ENCODE results near the gene CCDC88B. TPM values are rescaled to one million over a fixed set of nuclear protein-coding genes. Genes with fewer than 3 reads are reported as not detected.
A peak's percentile ranks its signal among the peaks of the same experiment; 100 is the strongest.

Gene CCDC88B
- total and polyA plus RNA-seq, 9 of the 15 experiments (the other 6 are each of a cell fraction or from before 2014, with no cell fraction given): 0.13 to 18.1 (median 7.9) TPM

DNA sequence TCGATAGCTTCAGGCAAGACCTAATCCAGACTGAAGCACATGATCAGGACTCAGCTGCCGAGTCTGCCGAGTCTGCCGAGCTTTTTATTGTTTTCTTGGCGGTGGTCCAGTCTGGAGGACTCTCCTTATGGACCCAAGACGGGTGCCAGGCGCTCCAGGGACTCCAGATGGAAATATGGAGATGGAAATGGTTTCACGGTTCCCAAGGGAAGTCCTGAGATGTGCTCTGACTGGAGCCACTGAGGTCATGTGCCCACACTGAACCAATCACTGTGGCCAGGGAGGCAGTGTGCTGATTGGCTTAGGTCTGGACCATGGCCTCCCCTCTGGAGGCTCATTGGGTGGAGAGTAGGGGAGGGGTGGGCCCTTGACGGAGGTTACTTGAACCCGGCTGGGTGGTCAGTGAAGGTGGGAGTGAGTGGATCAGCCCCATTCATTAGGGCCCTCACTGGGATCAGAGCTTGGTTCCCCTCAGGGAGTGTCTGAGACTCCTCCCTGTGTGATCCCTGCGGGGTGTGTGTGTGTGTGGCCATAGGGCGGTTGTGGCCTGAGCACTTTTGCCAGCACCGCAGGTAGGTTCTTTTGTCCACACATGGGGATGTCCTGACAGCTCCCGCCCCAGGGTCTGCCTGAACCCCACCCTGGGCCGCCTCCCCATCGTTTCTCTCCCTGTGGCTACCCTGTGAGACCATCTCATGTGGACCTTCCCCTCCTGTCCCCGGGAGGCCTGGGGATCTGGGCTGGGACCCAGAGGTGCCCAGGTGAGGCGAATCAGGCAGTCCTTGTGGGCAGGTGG is 33.0 kb downstream of the CCDC88B start (continued):
- TF ChIP-seq, protein P1, sequence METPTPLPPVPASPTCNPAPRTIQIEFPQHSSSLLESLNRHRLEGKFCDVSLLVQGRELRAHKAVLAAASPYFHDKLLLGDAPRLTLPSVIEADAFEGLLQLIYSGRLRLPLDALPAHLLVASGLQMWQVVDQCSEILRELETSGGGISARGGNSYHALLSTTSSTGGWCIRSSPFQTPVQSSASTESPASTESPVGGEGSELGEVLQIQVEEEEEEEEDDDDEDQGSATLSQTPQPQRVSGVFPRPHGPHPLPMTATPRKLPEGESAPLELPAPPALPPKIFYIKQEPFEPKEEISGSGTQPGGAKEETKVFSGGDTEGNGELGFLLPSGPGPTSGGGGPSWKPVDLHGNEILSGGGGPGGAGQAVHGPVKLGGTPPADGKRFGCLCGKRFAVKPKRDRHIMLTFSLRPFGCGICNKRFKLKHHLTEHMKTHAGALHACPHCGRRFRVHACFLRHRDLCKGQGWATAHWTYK (CRISPR knock-in tag; IDR thresholded peaks at IDR 0.05): no peak
- TF ChIP-seq, protein P2, sequence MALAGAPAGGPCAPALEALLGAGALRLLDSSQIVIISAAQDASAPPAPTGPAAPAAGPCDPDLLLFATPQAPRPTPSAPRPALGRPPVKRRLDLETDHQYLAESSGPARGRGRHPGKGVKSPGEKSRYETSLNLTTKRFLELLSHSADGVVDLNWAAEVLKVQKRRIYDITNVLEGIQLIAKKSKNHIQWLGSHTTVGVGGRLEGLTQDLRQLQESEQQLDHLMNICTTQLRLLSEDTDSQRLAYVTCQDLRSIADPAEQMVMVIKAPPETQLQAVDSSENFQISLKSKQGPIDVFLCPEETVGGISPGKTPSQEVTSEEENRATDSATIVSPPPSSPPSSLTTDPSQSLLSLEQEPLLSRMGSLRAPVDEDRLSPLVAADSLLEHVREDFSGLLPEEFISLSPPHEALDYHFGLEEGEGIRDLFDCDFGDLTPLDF (CRISPR knock-in tag; IDR thresholded peaks at IDR 0.05): no peak
- TF ChIP-seq SMAD2 (IDR thresholded peaks at IDR 0.05; ENCODE audit: low read depth, low read length) (no peak), NR2C2 (CRISPR knock-in tag; IDR thresholded peaks at IDR 0.05) (no peak), NR2C2 (tag; IDR thresholded peaks at IDR 0.05) (no peak), HCFC1 (IDR thresholded peaks at IDR 0.05; ENCODE audit: low read depth, low read length) (no peak), CHD1 (IDR thresholded peaks at IDR 0.05; ENCODE audit: low read length) (no peak), TFAM (CRISPR knock-in tag; conservative IDR thresholded peaks at IDR 0.05) (no peak), CCNT2 (IDR thresholded peaks at IDR 0.05; ENCODE audit: borderline replicate concordance, extremely low read depth, insufficient read length, low read depth, low read length) (no peak), SMARCC2 (IDR thresholded peaks at IDR 0.05; ENCODE audit: low read depth) (no peak), POU5F1 (IDR thresholded peaks at IDR 0.05; ENCODE audit: borderline replicate concordance, low read depth, low read length, partially characterized antibody) (no peak), RB1 (IDR thresholded peaks at IDR 0.05; ENCODE audit: low read depth) (no peak), DIDO1 (tag; IDR thresholded peaks at IDR 0.05; ENCODE audit: low read depth) (no peak)
- TF ChIP-seq, protein P3, sequence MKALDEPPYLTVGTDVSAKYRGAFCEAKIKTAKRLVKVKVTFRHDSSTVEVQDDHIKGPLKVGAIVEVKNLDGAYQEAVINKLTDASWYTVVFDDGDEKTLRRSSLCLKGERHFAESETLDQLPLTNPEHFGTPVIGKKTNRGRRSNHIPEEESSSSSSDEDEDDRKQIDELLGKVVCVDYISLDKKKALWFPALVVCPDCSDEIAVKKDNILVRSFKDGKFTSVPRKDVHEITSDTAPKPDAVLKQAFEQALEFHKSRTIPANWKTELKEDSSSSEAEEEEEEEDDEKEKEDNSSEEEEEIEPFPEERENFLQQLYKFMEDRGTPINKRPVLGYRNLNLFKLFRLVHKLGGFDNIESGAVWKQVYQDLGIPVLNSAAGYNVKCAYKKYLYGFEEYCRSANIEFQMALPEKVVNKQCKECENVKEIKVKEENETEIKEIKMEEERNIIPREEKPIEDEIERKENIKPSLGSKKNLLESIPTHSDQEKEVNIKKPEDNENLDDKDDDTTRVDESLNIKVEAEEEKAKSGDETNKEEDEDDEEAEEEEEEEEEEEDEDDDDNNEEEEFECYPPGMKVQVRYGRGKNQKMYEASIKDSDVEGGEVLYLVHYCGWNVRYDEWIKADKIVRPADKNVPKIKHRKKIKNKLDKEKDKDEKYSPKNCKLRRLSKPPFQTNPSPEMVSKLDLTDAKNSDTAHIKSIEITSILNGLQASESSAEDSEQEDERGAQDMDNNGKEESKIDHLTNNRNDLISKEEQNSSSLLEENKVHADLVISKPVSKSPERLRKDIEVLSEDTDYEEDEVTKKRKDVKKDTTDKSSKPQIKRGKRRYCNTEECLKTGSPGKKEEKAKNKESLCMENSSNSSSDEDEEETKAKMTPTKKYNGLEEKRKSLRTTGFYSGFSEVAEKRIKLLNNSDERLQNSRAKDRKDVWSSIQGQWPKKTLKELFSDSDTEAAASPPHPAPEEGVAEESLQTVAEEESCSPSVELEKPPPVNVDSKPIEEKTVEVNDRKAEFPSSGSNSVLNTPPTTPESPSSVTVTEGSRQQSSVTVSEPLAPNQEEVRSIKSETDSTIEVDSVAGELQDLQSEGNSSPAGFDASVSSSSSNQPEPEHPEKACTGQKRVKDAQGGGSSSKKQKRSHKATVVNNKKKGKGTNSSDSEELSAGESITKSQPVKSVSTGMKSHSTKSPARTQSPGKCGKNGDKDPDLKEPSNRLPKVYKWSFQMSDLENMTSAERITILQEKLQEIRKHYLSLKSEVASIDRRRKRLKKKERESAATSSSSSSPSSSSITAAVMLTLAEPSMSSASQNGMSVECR (CRISPR knock-in tag; IDR thresholded peaks at IDR 0.05): peak; percentile 49
- TF ChIP-seq, protein P4, sequence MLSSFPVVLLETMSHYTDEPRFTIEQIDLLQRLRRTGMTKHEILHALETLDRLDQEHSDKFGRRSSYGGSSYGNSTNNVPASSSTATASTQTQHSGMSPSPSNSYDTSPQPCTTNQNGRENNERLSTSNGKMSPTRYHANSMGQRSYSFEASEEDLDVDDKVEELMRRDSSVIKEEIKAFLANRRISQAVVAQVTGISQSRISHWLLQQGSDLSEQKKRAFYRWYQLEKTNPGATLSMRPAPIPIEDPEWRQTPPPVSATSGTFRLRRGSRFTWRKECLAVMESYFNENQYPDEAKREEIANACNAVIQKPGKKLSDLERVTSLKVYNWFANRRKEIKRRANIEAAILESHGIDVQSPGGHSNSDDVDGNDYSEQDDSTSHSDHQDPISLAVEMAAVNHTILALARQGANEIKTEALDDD (IDR thresholded peaks at IDR 0.05): no peak
- TF ChIP-seq, protein P5, sequence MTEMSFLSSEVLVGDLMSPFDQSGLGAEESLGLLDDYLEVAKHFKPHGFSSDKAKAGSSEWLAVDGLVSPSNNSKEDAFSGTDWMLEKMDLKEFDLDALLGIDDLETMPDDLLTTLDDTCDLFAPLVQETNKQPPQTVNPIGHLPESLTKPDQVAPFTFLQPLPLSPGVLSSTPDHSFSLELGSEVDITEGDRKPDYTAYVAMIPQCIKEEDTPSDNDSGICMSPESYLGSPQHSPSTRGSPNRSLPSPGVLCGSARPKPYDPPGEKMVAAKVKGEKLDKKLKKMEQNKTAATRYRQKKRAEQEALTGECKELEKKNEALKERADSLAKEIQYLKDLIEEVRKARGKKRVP (CRISPR knock-in tag; IDR thresholded peaks at IDR 0.05): no peak
- TF ChIP-seq, protein P6, sequence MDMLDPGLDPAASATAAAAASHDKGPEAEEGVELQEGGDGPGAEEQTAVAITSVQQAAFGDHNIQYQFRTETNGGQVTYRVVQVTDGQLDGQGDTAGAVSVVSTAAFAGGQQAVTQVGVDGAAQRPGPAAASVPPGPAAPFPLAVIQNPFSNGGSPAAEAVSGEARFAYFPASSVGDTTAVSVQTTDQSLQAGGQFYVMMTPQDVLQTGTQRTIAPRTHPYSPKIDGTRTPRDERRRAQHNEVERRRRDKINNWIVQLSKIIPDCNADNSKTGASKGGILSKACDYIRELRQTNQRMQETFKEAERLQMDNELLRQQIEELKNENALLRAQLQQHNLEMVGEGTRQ (CRISPR knock-in tag; IDR thresholded peaks at IDR 0.05): peak; percentile 99
